HUES64 (cell line): ENCODE results near the gene ZC3HAV1.
"Not testable (repeated sequence)": the region's sequence is repeated elsewhere in the genome, so short reads cannot be mapped to it uniquely, and the experiment has no call there.

ENCODE experiments used
- H3K27ac ChIP-seq: 2 replicates; pipeline ENCODE4 v1.7.0; 2013; ENCODE audit warnings: low read depth, low read length, inconsistent platforms
- H3K27me3 ChIP-seq: 2 replicates; pipeline ENCODE4 v1.6.1; 2013; ENCODE audit warnings: mild to moderate bottlenecking, low read length; ENCODE audit not compliant: insufficient read depth
- H3K36me3 ChIP-seq: 2 replicates; pipeline ENCODE4 v1.6.1; 2013; ENCODE audit warnings: mild to moderate bottlenecking, low read length; ENCODE audit not compliant: insufficient read depth
- H3K4me1 ChIP-seq: 2 replicates; pipeline ENCODE4 v1.6.1; 2013; ENCODE audit warnings: mild to moderate bottlenecking, low read length, moderate library complexity; ENCODE audit not compliant: insufficient read depth
- H3K4me3 ChIP-seq: 2 replicates; pipeline ENCODE4 v1.5.1; 2013; ENCODE audit warnings: mild to moderate bottlenecking, low read length, moderate library complexity
- H3K9ac ChIP-seq: 2 replicates; pipeline ENCODE4 v1.6.1; 2013; ENCODE audit warnings: mild to moderate bottlenecking, low read depth, low read length
- H3K9me3 ChIP-seq: 2 replicates; pipeline ENCODE4 v1.6.1; 2013; ENCODE audit warnings: low read depth, low read length; ENCODE audit not compliant: insufficient read depth
- WGBS: fragments of 150-250, 120-280 bp; methylation state at CpG from one replicate; pipeline ENCODE4 v1.1.7; 2013; ENCODE audit warnings: missing lambda C conversion rate; 5-methylcytosine and 5-hydroxymethylcytosine counted together

Gene ZC3HAV1

GRCh38 chr7:139099172-139099947, 10.2 kb downstream of the ZC3HAV1 start:
- Histone ChIP-seq H3K9ac (no peak overlapping the region), H3K4me3 (no peak overlapping the region), H3K27ac (no peak overlapping the region), H3K9me3 (no peaks in the 10 kb centered on the region), H3K27me3 (no peaks in the 10 kb centered on the region), H3K4me1 (peaks cover 10% of the 10 kb centered on the region), H3K36me3 (no peaks in the 10 kb centered on the region)
- WGBS = 98% methylated on average over 8 of the region's 8 CpGs

- Histone ChIP-seq H3K9ac (no peak overlapping the region), H3K36me3 (no peaks in the 10 kb centered on the region), H3K4me3 (no peak overlapping the region), H3K9me3 (no peaks in the 10 kb centered on the region), H3K4me1 (peaks cover 31% of the 10 kb centered on the region), H3K27me3 (no peaks in the 10 kb centered on the region), H3K27ac (peak overlapping the region; percentile 31)
- 85% methylated on average over 9 of the region's 13 CpGs for WGBS
Observed at GRCh38 chr7:139095194-139095659, 14.3 kb downstream of the ZC3HAV1 start.

GRCh38 chr7:139094596-139094995, 14.9 kb downstream of the ZC3HAV1 start:
- 0 out of 2 replicates have a peak, but pooled peaks cover under 1% of the 10 kb centered on the region for H3K36me3 ChIP-seq
- no peak overlapping the region for H3K4me3 ChIP-seq
- H3K4me1 ChIP-seq = peaks cover 31% of the 10 kb centered on the region
- H3K27me3 ChIP-seq = no peaks in the 10 kb centered on the region
- 80% methylated on average over 9 of the region's 9 CpGs for WGBS
- H3K9me3 ChIP-seq = no peaks in the 10 kb centered on the region
- no peak overlapping the region for H3K9ac ChIP-seq
- peak overlapping the region; percentile 7; the same call in 1 of the 2 replicates for H3K27ac ChIP-seq

GRCh38 chr7:139094030-139094429, 15.5 kb downstream of the ZC3HAV1 start:
- Histone ChIP-seq H3K9me3 (no peaks in the 10 kb centered on the region), H3K36me3 (peaks cover 6% of the 10 kb centered on the region), H3K4me3 (no peak overlapping the region), H3K9ac (peak overlapping the region; percentile 13; the same call in 1 of the 2 replicates), H3K27me3 (no peaks in the 10 kb centered on the region), H3K4me1 (peaks cover 31% of the 10 kb centered on the region), H3K27ac (no peak overlapping the region; the same call in 1 of the 2 replicates)
- whole genome bisulfite sequencing = 91% methylated on average over 2 of the region's 3 CpGs

- H3K4me3 ChIP-seq, H3K36me3 ChIP-seq, H3K27me3 ChIP-seq, H3K9me3 ChIP-seq: not testable (repeated sequence)
- 32% methylated on average over 10 of the region's 10 CpGs for WGBS
- Histone ChIP-seq H3K9ac (peak overlapping the region; percentile 13; the same call in 1 of the 2 replicates), H3K27ac (peak overlapping the region; percentile 52; the same call in 1 of the 2 replicates), H3K4me1 (peaks cover 31% of the 10 kb centered on the region)
Observed at GRCh38 chr7:139093512-139093911, 16.0 kb downstream of the ZC3HAV1 start.

GRCh38 chr7:139092090-139092796, 17.3 kb downstream of the ZC3HAV1 start:
- H3K4me1 ChIP-seq = peaks cover 31% of the 10 kb centered on the region
- WGBS = 73% methylated on average over 9 of the region's 9 CpGs
- H3K9ac ChIP-seq = no peak overlapping the region
- H3K9me3 ChIP-seq = no peaks in the 10 kb centered on the region
- no peaks in the 10 kb centered on the region for H3K27me3 ChIP-seq
- H3K4me3 ChIP-seq = no peak overlapping the region
- H3K36me3 ChIP-seq = peaks cover 19% of the 10 kb centered on the region
- peak overlapping the region; percentile 63; the same call in 1 of the 2 replicates for H3K27ac ChIP-seq

- 93% methylated on average over 15 of the region's 15 CpGs for WGBS
- H3K27ac ChIP-seq = peak overlapping the region; percentile 41; the same call in 1 of the 2 replicates
- no peak overlapping the region for H3K9ac ChIP-seq
- H3K9me3 ChIP-seq = 0 out of 2 replicates have a peak, but pooled peaks cover 3% of the 10 kb centered on the region
- peaks cover 31% of the 10 kb centered on the region for H3K4me1 ChIP-seq
- no peak overlapping the region for H3K4me3 ChIP-seq
- no peaks in the 10 kb centered on the region for H3K27me3 ChIP-seq
- peaks cover 25% of the 10 kb centered on the region for H3K36me3 ChIP-seq
Observed at GRCh38 chr7:139091677-139091996, 17.9 kb downstream of the ZC3HAV1 start.

- no peak overlapping the region for H3K9ac ChIP-seq
- H3K27ac ChIP-seq = no peak overlapping the region
- H3K4me1 ChIP-seq = peaks cover 18% of the 10 kb centered on the region
- no peaks in the 10 kb centered on the region for H3K27me3 ChIP-seq
- H3K4me3 ChIP-seq = no peak overlapping the region
- peaks cover 44% of the 10 kb centered on the region for H3K36me3 ChIP-seq
- 95% methylated on average over 2 of the region's 2 CpGs for whole genome bisulfite sequencing
- 0 out of 2 replicates have a peak, but pooled peaks cover 3% of the 10 kb centered on the region for H3K9me3 ChIP-seq
Observed at GRCh38 chr7:139089118-139089517, 20.4 kb downstream of the ZC3HAV1 start.

- Histone ChIP-seq H3K27ac (no peak overlapping the region), H3K36me3 (peaks cover 51% of the 10 kb centered on the region), H3K9me3 (0 out of 2 replicates have a peak, but pooled peaks cover 3% of the 10 kb centered on the region), H3K4me3 (no peak overlapping the region), H3K27me3 (no peaks in the 10 kb centered on the region), H3K4me1 (peaks cover 12% of the 10 kb centered on the region; the same call in 1 of the 2 replicates), H3K9ac (no peak overlapping the region)
- WGBS = 93% methylated on average over 2 of the region's 2 CpGs
Observed at GRCh38 chr7:139088268-139088667, 21.3 kb downstream of the ZC3HAV1 start.

GRCh38 chr7:139087212-139087611, 22.3 kb downstream of the ZC3HAV1 start:
- H3K9me3 ChIP-seq = 0 out of 2 replicates have a peak, but pooled peaks cover 3% of the 10 kb centered on the region
- WGBS = 82% methylated on average over 3 of the region's 3 CpGs

GRCh38 chr7:139086454-139086853, 23.1 kb downstream of the ZC3HAV1 start:
- Histone ChIP-seq H3K9me3 (0 out of 2 replicates have a peak, but pooled peaks cover 3% of the 10 kb centered on the region), H3K27ac (no peak overlapping the region), H3K4me3 (no peak overlapping the region), H3K36me3 (peaks cover 60% of the 10 kb centered on the region), H3K9ac (no peak overlapping the region), H3K4me1 (no peaks in the 10 kb centered on the region), H3K27me3 (no peaks in the 10 kb centered on the region)
- WGBS = 94% methylated on average over 2 of the region's 2 CpGs

More at GRCh38 chr7:139087212-139087611, 22.3 kb downstream of the ZC3HAV1 start:
- no peak overlapping the region for H3K4me3 ChIP-seq
- H3K9ac ChIP-seq = no peak overlapping the region
- no peaks in the 10 kb centered on the region for H3K27me3 ChIP-seq
- peaks cover 59% of the 10 kb centered on the region for H3K36me3 ChIP-seq
- 0 out of 2 replicates have a peak, but pooled peaks cover 1% of the 10 kb centered on the region for H3K4me1 ChIP-seq
- H3K27ac ChIP-seq = no peak overlapping the region
